Esophagus muscularis mucosa (tissue), 4 donors: ENCODE data around the gene TIMM21. TPM values are rescaled to one million over a fixed set of nuclear protein-coding genes. Genes with fewer than 3 reads are reported as not detected.

Experiments used
- DNase-seq: peaks from one replicate; pipeline ENCODE4 v3.0.0-alpha.2; 2017; ENCODE audit errors: extremely low spot score
- H3K27ac ChIP-seq, 4 donors: fragments of 200-600 bp; sonication (generic); replicated peaks in 1 of 4; 1 replicate in 3 of 4; 2 replicates in 1 of 4; pipeline ENCODE4 v1.5.1; 2016 to 2019; ENCODE audit warnings: mild to moderate bottlenecking in 1 of 4
- H3K27me3 ChIP-seq, 4 donors: fragments of 200-600 bp; sonication (generic); one replicate each; pipeline versions ENCODE4 v1.5.1 to v1.6.0; 2016 to 2019
- H3K36me3 ChIP-seq, 4 donors: fragments of 200-600 bp; sonication (generic); one replicate each; pipeline ENCODE4 v1.5.1; 2016 to 2019
- H3K4me1 ChIP-seq, 4 donors: fragments of 200-600 bp; sonication (generic); one replicate each; pipeline ENCODE4 v1.5.1; 2016 to 2019
- H3K4me3 ChIP-seq, 4 donors: fragments of 200-600 bp; sonication (generic); 1 replicate in 2 of 4; 2 replicates in 2 of 4; pipeline ENCODE4 v1.5.1; 2016 to 2019; ENCODE audit warnings: mild to moderate bottlenecking in 4 of 4, moderate library complexity in 1 of 4
- H3K9me3 ChIP-seq, 4 donors: fragments of 200-600 bp; sonication (generic); 1 replicate in 3 of 4; 2 replicates in 1 of 4; pipeline ENCODE4 v1.5.1; 2016 to 2019
- CTCF ChIP-seq, 3 experiments: fragments of 200-600 bp in 2 of 3; fragments of 450-650 bp in 1 of 3; sonication (generic) in 2 of 3; IDR thresholded peaks; one replicate each; pipeline ENCODE4 v1.5.1; 2017 to 2019; ENCODE audit warnings: antibody characterized with exemption in 3 of 3, mild to moderate bottlenecking in 2 of 3, moderate library complexity in 1 of 3
- EP300 ChIP-seq: sonication (generic); formaldehyde crosslinking; IDR thresholded peaks from one replicate; pipeline ENCODE4 v1.6.1; 2017; ENCODE audit warnings: antibody characterized with exemption
- POLR2A ChIP-seq: fragments of 450-650 bp; IDR thresholded peaks from one replicate; pipeline ENCODE4 v1.6.1; 2017; ENCODE audit warnings: antibody characterized with exemption, moderate library complexity, mild to moderate bottlenecking, low read depth
- POLR2AphosphoS5 ChIP-seq, 2 donors: sonication (generic); formaldehyde crosslinking; IDR thresholded peaks; one replicate each; pipeline ENCODE4 v1.6.1; 2017; ENCODE audit warnings: antibody characterized with exemption in 2 of 2
- WGBS: methylation state at CpG from one replicate; pipeline ENCODE4 v1.1.5; 2018; 5-methylcytosine and 5-hydroxymethylcytosine counted together
- intact Hi-C: fragments of 100-400 bp; cut with DNase I; formaldehyde crosslinking; loops from one replicate; pipeline ENCODE4 v1.15.1; 2023
- total RNA-seq, 4 donors: library from RNA; depleted of rRNA; stranded (reverse); fragments of >200 nt; gene quantifications; one replicate each; pipeline versions ENCODE4 v1.1.0 to v1.2.1, GENCODE V29; 2016

Gene TIMM21
- total RNA-seq, 4 donors from 2014 or later: 39.7 to 55.6 (median 46.7) TPM

GRCh38 chr18:74163019-74163660, 14.8 kb downstream of the TIMM21 start:
- peaks cover 18 to 42% (median 34%) of the 10 kb centered on the region in 4 donors for H3K36me3 ChIP-seq
- H3K9me3 ChIP-seq: no peaks in the 10 kb centered on the region
- no peak for DNase-seq
- no peak overlapping the region for H3K27ac ChIP-seq
- no peak for TF ChIP-seq POLR2A
- no peaks in the 10 kb centered on the region for H3K4me1 ChIP-seq
- no peaks in the 10 kb centered on the region for H3K27me3 ChIP-seq
- intact Hi-C loops: no loop called here
- H3K4me3 ChIP-seq: no peak overlapping the region
- WGBS: 68% methylated on average over 11 of the region's 11 CpGs

- H3K4me1 ChIP-seq: no peaks in the 10 kb centered on the region
- intact Hi-C loops: no loop called here
- H3K4me3 ChIP-seq: no peak overlapping the region
- no peaks in the 10 kb centered on the region for H3K9me3 ChIP-seq
- DNase-seq: no peak
- TF ChIP-seq POLR2AphosphoS5 (IDR thresholded peaks at IDR 0.05) (no peak), CTCF (IDR thresholded peaks at IDR 0.05) (no peak), POLR2A (no peak), EP300 (no peak)
- H3K27me3 ChIP-seq: no peaks in the 10 kb centered on the region
- H3K27ac ChIP-seq: no peak overlapping the region
- H3K36me3 ChIP-seq: peaks cover 0 to 11% (median 5%) of the 10 kb centered on the region in 4 donors
- WGBS: 59% methylated on average over 7 of the region's 7 CpGs
Measured at GRCh38 chr18:74166386-74166785, 18.1 kb downstream of the TIMM21 start.

GRCh38 chr18:74171910-74172606, 23.7 kb downstream of the TIMM21 start:
- intact Hi-C loops: no loop called here
- DNase-seq: no peak
- peaks cover 0 to 20% (median 0%) of the 10 kb centered on the region in 4 donors for H3K27me3 ChIP-seq
- no peaks in the 10 kb centered on the region for H3K36me3 ChIP-seq
- no peaks in the 10 kb centered on the region for H3K4me1 ChIP-seq
- TF ChIP-seq POLR2AphosphoS5 (IDR thresholded peaks at IDR 0.05): no peak
- no peak for TF ChIP-seq POLR2A
- no peak for TF ChIP-seq CTCF (IDR thresholded peaks at IDR 0.05)
- no peak for TF ChIP-seq EP300
- no peak overlapping the region for H3K27ac ChIP-seq
- H3K9me3 ChIP-seq: no peaks in the 10 kb centered on the region
- H3K4me3 ChIP-seq: peak overlapping the region in 1 of 4 donors; percentile 32
- 69% methylated on average over 11 of the region's 12 CpGs for WGBS

- Histone ChIP-seq H3K4me3 (no peak overlapping the region), H3K36me3 (no peaks in the 10 kb centered on the region), H3K4me1 (no peaks in the 10 kb centered on the region), H3K27me3 (peaks cover 0 to 20% (median 0%) of the 10 kb centered on the region in 4 donors), H3K27ac (no peak overlapping the region), H3K9me3 (no peaks in the 10 kb centered on the region)
- DNase-seq: no peak
- TF ChIP-seq POLR2A (no peak), EP300 (no peak), POLR2AphosphoS5 (IDR thresholded peaks at IDR 0.05) (no peak), CTCF (IDR thresholded peaks at IDR 0.05) (no peak)
- WGBS: 85% methylated on average over 26 of the region's 27 CpGs
- intact Hi-C loops: no loop called here
Measured at GRCh38 chr18:74172697-74173433, 24.5 kb downstream of the TIMM21 start.

- Histone ChIP-seq H3K4me1 (no peaks in the 10 kb centered on the region), H3K36me3 (no peaks in the 10 kb centered on the region), H3K27ac (no peak overlapping the region), H3K4me3 (no peak overlapping the region), H3K27me3 (peaks cover 0 to 20% (median 0%) of the 10 kb centered on the region in 4 donors), H3K9me3 (no peaks in the 10 kb centered on the region)
- intact Hi-C loops: no loop called here
- WGBS: 89% methylated on average over 11 of the region's 11 CpGs
- DNase-seq: no peak
- no peak for TF ChIP-seq POLR2AphosphoS5 (IDR thresholded peaks at IDR 0.05)
- no peak for TF ChIP-seq CTCF (IDR thresholded peaks at IDR 0.05)
- TF ChIP-seq EP300: no peak
- no peak for TF ChIP-seq POLR2A
Measured at GRCh38 chr18:74173434-74173750, 25.1 kb downstream of the TIMM21 start.
